ENCODE data around the gene CYP2R1.

The CYP2R1 gene

GRCh38 chr11:14860511-14860910, 31.5 kb downstream of the CYP2R1 start:
- Histone ChIP-seq H3K36me3 (ENCODE audit: control insufficient read depth, insufficient read depth, low read length) (no peaks in the 10 kb centered on the region), H3K9me3 (ENCODE audit: control insufficient read depth, insufficient read depth, low read depth, low read length) (no peaks in the 10 kb centered on the region), H3K27ac (ENCODE audit: low read depth, low read length) (no peak overlapping the region), H3K27me3 (ENCODE audit: control insufficient read depth, insufficient read depth, low read length) (no peaks in the 10 kb centered on the region), H3K9ac (ENCODE audit: low read length) (no peak overlapping the region), H3K4me1 (ENCODE audit: control insufficient read depth, insufficient read depth, low read length) (no peaks in the 10 kb centered on the region), H3K4me3 (ENCODE audit: low read depth, low read length) (no peak overlapping the region)

GRCh38 chr11:14858404-14858803, 33.6 kb downstream of the CYP2R1 start:
- Histone ChIP-seq H3K4me3 (ENCODE audit: low read depth, low read length) (no peak overlapping the region), H3K36me3 (ENCODE audit: control insufficient read depth, insufficient read depth, low read length) (no peaks in the 10 kb centered on the region), H3K27ac (ENCODE audit: low read depth, low read length) (no peak overlapping the region), H3K4me1 (ENCODE audit: control insufficient read depth, insufficient read depth, low read length) (no peaks in the 10 kb centered on the region), H3K27me3 (ENCODE audit: control insufficient read depth, insufficient read depth, low read length) (no peaks in the 10 kb centered on the region), H3K9ac (ENCODE audit: low read length) (no peak overlapping the region), H3K9me3 (ENCODE audit: control insufficient read depth, insufficient read depth, low read depth, low read length) (no peaks in the 10 kb centered on the region)

- Histone ChIP-seq H3K4me1 (ENCODE audit: control insufficient read depth, insufficient read depth, low read length) (no peaks in the 10 kb centered on the region), H3K4me3 (ENCODE audit: low read depth, low read length) (no peak overlapping the region), H3K27ac (ENCODE audit: low read depth, low read length) (no peak overlapping the region), H3K9me3 (ENCODE audit: control insufficient read depth, insufficient read depth, low read depth, low read length) (no peaks in the 10 kb centered on the region), H3K9ac (ENCODE audit: low read length) (no peak overlapping the region), H3K27me3 (ENCODE audit: control insufficient read depth, insufficient read depth, low read length) (no peaks in the 10 kb centered on the region), H3K36me3 (ENCODE audit: control insufficient read depth, insufficient read depth, low read length) (no peaks in the 10 kb centered on the region)
These were observed 34.4 kb downstream of the CYP2R1 start for GRCh38 chr11:14857621-14858020.

GRCh38 chr11:14855890-14856289, 36.1 kb downstream of the CYP2R1 start:
- H3K27me3 ChIP-seq (ENCODE audit: control insufficient read depth, insufficient read depth, low read length), result no peaks in the 10 kb centered on the region
- no peaks in the 10 kb centered on the region for H3K9me3 ChIP-seq (ENCODE audit: control insufficient read depth, insufficient read depth, low read depth, low read length)
- H3K4me3 ChIP-seq (ENCODE audit: low read depth, low read length), result no peak overlapping the region
- no peak overlapping the region for H3K9ac ChIP-seq (ENCODE audit: low read length)
- no peak overlapping the region for H3K27ac ChIP-seq (ENCODE audit: low read depth, low read length)
- H3K4me1 ChIP-seq (ENCODE audit: control insufficient read depth, insufficient read depth, low read length), result no peaks in the 10 kb centered on the region
- no peaks in the 10 kb centered on the region for H3K36me3 ChIP-seq (ENCODE audit: control insufficient read depth, insufficient read depth, low read length)

- no peak overlapping the region for H3K4me3 ChIP-seq (ENCODE audit: low read depth, low read length)
- no peaks in the 10 kb centered on the region for H3K9me3 ChIP-seq (ENCODE audit: control insufficient read depth, insufficient read depth, low read depth, low read length)
- H3K9ac ChIP-seq (ENCODE audit: low read length), result no peak overlapping the region
- H3K27ac ChIP-seq (ENCODE audit: low read depth, low read length), result no peak overlapping the region
- no peaks in the 10 kb centered on the region for H3K36me3 ChIP-seq (ENCODE audit: control insufficient read depth, insufficient read depth, low read length)
- H3K4me1 ChIP-seq (ENCODE audit: control insufficient read depth, insufficient read depth, low read length), result no peaks in the 10 kb centered on the region
- H3K27me3 ChIP-seq (ENCODE audit: control insufficient read depth, insufficient read depth, low read length), result no peaks in the 10 kb centered on the region
These were observed 38.0 kb downstream of the CYP2R1 start for GRCh38 chr11:14854057-14854456.

- H3K27me3 ChIP-seq (ENCODE audit: control insufficient read depth, insufficient read depth, low read length), result no peaks in the 10 kb centered on the region
- no peaks in the 10 kb centered on the region for H3K36me3 ChIP-seq (ENCODE audit: control insufficient read depth, insufficient read depth, low read length)
- no peak overlapping the region for H3K9ac ChIP-seq (ENCODE audit: low read length)
- H3K27ac ChIP-seq (ENCODE audit: low read depth, low read length), result no peak overlapping the region
- no peaks in the 10 kb centered on the region for H3K9me3 ChIP-seq (ENCODE audit: control insufficient read depth, insufficient read depth, low read depth, low read length)
- no peak overlapping the region for H3K4me3 ChIP-seq (ENCODE audit: low read depth, low read length)
- H3K4me1 ChIP-seq (ENCODE audit: control insufficient read depth, insufficient read depth, low read length), result no peaks in the 10 kb centered on the region
These were observed 39.4 kb downstream of the CYP2R1 start for GRCh38 chr11:14852571-14853177.

- Histone ChIP-seq H3K27me3 (ENCODE audit: control insufficient read depth, insufficient read depth, low read length) (no peaks in the 10 kb centered on the region), H3K9ac (ENCODE audit: low read length) (no peak overlapping the region), H3K9me3 (ENCODE audit: control insufficient read depth, insufficient read depth, low read depth, low read length) (no peaks in the 10 kb centered on the region), H3K36me3 (ENCODE audit: control insufficient read depth, insufficient read depth, low read length) (no peaks in the 10 kb centered on the region), H3K27ac (ENCODE audit: low read depth, low read length) (no peak overlapping the region), H3K4me1 (ENCODE audit: control insufficient read depth, insufficient read depth, low read length) (no peaks in the 10 kb centered on the region), H3K4me3 (ENCODE audit: low read depth, low read length) (no peak overlapping the region)
These were observed 50.0 kb downstream of the CYP2R1 start for GRCh38 chr11:14842002-14842401.

GRCh38 chr11:14835496-14836492, 56.2 kb downstream of the CYP2R1 start:
- H3K4me1 ChIP-seq (ENCODE audit: control insufficient read depth, insufficient read depth, low read length), result no peaks in the 10 kb centered on the region
- H3K36me3 ChIP-seq (ENCODE audit: control insufficient read depth, insufficient read depth, low read length), result no peaks in the 10 kb centered on the region
- no peak overlapping the region for H3K27ac ChIP-seq (ENCODE audit: low read depth, low read length)
- H3K9me3 ChIP-seq (ENCODE audit: control insufficient read depth, insufficient read depth, low read depth, low read length), result no peaks in the 10 kb centered on the region
- H3K27me3 ChIP-seq (ENCODE audit: control insufficient read depth, insufficient read depth, low read length), result no peaks in the 10 kb centered on the region
- H3K9ac ChIP-seq (ENCODE audit: low read length), result no peak overlapping the region
- no peak overlapping the region for H3K4me3 ChIP-seq (ENCODE audit: low read depth, low read length)
